Neural crest cell (in vitro differentiated cells): Measurements from ENCODE around the gene MPZL1. TPM values are rescaled to one million over a fixed set of nuclear protein-coding genes. Genes with fewer than 3 reads are reported as not detected.

ENCODE experiments used
- DNase-seq: peaks from one replicate; pipeline ENCODE4 v3.0.0; 2021; ENCODE audit warnings: low read depth, mixed read lengths, low spot score
- H3K27ac Mint-ChIP-seq: one replicate; pipeline ENCODE4 v1.8.0; 2021; ENCODE audit warnings: mild to moderate bottlenecking, mixed read lengths; ENCODE audit not compliant: unreplicated experiment
- H3K27me3 Mint-ChIP-seq: 2 replicates; pipeline ENCODE4 v1.8.0; 2021; ENCODE audit warnings: low read depth, mild to moderate bottlenecking, mixed read lengths
- H3K36me3 Mint-ChIP-seq: 2 replicates; pipeline ENCODE4 v1.8.0; 2021; ENCODE audit warnings: low read depth, mild to moderate bottlenecking, mixed read lengths
- H3K4me1 Mint-ChIP-seq: 2 replicates; pipeline ENCODE4 v1.8.0; 2021; ENCODE audit warnings: mixed read lengths
- H3K4me3 Mint-ChIP-seq: one replicate; pipeline ENCODE4 v1.8.0; 2021; ENCODE audit warnings: mild to moderate bottlenecking, mixed read lengths
- H3K9me3 Mint-ChIP-seq: 2 replicates; pipeline ENCODE4 v1.8.0; 2021; ENCODE audit warnings: mixed read lengths
- total RNA-seq: library from RNA; stranded (reverse); gene quantifications from 2 replicates; pipeline ENCODE4 v1.2.1, GENCODE V29; 2021
- TF ChIP-seq, protein P1 (sequence below): fragments of 200-600 bp; sonication (generic); conservative IDR thresholded peaks from 2 replicates; pipeline ENCODE4 v1.5.0; 2021; ENCODE audit warnings: antibody characterized with exemption, mild to moderate bottlenecking

The MPZL1 gene
- total RNA-seq, 1 donor from 2014 or later: 114 TPM

DNA sequence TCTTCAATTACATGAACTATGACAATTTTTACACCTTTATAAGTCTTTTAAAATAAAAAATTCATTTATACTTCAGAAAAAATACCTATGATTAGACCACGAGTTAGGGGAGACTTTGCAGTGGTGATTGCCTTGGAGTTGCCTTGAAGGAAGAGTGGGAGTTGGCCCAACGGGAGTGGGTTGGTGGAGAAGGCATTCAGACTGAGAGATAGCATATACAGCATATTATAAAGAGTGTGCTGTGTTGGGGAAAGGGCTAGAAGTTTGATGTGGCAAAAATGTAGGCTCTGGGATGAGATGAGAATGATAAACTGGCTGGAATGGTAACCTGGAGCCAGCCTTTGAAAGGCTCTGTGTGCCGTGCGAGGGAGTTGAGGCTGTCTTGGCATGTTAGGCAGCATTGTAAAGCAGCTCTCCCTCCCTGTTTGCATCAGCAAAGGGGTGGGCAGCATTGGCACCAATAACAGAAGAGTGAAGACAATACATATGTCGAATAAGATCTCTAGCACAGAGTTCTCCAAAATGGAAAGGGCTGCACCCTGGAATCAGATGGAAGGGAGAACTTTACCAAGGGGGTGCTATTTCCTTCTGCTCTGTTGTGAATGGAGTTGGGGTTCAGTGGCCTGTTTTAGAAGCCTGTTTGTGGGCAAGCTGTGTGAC, 24.4 kb downstream of the MPZL1 start:
- no peak for DNase-seq
- peaks cover 27% of the 10 kb centered on the region for H3K4me1 Mint-ChIP-seq
- no peaks in the 10 kb centered on the region for H3K9me3 Mint-ChIP-seq
- H3K36me3 Mint-ChIP-seq: peaks cover 4% of the 10 kb centered on the region
- H3K27ac Mint-ChIP-seq: peak overlapping the region; percentile 63
- TF ChIP-seq, protein P1, sequence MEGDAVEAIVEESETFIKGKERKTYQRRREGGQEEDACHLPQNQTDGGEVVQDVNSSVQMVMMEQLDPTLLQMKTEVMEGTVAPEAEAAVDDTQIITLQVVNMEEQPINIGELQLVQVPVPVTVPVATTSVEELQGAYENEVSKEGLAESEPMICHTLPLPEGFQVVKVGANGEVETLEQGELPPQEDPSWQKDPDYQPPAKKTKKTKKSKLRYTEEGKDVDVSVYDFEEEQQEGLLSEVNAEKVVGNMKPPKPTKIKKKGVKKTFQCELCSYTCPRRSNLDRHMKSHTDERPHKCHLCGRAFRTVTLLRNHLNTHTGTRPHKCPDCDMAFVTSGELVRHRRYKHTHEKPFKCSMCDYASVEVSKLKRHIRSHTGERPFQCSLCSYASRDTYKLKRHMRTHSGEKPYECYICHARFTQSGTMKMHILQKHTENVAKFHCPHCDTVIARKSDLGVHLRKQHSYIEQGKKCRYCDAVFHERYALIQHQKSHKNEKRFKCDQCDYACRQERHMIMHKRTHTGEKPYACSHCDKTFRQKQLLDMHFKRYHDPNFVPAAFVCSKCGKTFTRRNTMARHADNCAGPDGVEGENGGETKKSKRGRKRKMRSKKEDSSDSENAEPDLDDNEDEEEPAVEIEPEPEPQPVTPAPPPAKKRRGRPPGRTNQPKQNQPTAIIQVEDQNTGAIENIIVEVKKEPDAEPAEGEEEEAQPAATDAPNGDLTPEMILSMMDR: no peak
- H3K4me3 Mint-ChIP-seq: no peak overlapping the region
- no peaks in the 10 kb centered on the region for H3K27me3 Mint-ChIP-seq

DNA sequence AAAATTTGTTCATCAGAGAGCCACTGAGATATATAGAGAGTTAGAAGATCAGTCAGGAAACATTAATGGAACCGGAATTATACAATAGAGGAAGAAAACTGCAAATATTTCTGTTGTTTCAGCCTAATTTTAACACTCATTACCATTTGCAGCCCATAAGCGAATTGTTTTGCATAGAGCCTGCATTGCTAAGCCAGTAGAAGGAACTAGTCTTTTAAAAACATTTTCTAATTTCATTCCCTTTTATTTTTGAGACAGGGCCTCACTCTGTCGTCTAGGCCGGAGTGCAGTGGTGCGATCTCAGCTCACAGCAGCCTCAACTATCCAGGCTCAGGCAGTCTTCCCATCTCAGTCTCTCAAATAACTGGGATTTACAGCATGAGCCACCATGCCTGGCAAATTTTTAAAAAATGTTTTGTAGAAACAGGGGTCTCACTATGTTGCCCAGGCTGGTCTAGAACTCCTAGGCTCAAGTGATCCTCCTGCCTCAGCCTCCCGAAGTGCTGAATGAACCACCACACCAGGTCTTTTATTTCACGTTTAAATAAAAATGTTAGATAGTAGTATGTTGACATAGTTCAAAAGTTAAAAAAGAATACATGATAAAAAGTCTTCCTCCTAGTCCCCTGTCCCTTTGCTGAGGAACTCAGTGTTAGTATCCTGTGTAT, 25.3 kb downstream of the MPZL1 start:
- Mint-ChIP-seq H3K36me3 (peaks cover 4% of the 10 kb centered on the region), H3K9me3 (no peaks in the 10 kb centered on the region), H3K4me1 (peaks cover 27% of the 10 kb centered on the region), H3K27ac (no peak overlapping the region), H3K4me3 (no peak overlapping the region), H3K27me3 (no peaks in the 10 kb centered on the region)
- TF ChIP-seq, protein P1: no peak
- DNase-seq: no peak

DNA sequence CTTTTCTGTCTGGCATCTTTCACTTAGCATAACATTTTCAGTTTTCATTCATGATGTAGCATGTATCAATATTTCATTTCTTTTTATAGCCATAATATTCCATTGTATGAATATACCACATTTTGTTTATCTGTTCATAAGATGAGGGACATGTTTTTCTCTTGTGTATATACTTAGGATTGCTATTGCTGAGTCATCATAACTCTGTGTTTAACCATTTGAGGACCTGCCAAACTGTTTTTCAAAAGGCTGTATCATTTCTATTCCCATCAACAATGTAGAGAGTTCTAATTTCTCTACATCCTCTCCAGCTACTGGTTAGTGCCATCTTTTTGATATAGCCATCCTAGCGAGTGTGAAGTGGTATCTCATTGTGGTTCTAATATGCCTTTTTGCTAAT, 26.2 kb downstream of the MPZL1 start:
- Mint-ChIP-seq H3K27me3 (no peaks in the 10 kb centered on the region), H3K4me3 (no peak overlapping the region), H3K27ac (no peak overlapping the region), H3K36me3 (peaks cover 4% of the 10 kb centered on the region), H3K9me3 (no peaks in the 10 kb centered on the region), H3K4me1 (peaks cover 19% of the 10 kb centered on the region)
- DNase-seq: no peak
- TF ChIP-seq, protein P1: no peak

DNA sequence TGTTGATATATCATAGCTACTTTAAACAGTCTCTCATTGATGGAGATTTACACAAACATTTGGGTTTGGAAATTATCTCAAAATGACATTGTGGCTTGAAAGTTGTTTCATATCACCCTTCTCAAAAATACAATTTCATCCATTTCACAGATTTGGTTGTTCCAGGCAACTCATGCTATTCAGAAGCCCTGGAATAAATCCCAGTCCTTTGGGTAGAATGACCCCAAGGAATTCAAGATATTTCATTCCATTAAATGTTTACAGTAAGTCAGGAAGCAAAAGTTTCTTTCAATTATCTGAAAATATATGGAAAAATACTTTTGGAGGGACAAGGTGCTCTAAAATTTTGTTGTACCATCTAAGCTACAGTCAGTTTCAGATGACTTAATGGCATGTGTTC, 27.1 kb downstream of the MPZL1 start:
- no peak overlapping the region for H3K4me3 Mint-ChIP-seq
- H3K9me3 Mint-ChIP-seq: no peaks in the 10 kb centered on the region
- H3K4me1 Mint-ChIP-seq: peaks cover 13% of the 10 kb centered on the region
- no peaks in the 10 kb centered on the region for H3K27me3 Mint-ChIP-seq
- TF ChIP-seq, protein P1: no peak
- DNase-seq: no peak
- H3K36me3 Mint-ChIP-seq: no peaks in the 10 kb centered on the region
- no peak overlapping the region for H3K27ac Mint-ChIP-seq

DNA sequence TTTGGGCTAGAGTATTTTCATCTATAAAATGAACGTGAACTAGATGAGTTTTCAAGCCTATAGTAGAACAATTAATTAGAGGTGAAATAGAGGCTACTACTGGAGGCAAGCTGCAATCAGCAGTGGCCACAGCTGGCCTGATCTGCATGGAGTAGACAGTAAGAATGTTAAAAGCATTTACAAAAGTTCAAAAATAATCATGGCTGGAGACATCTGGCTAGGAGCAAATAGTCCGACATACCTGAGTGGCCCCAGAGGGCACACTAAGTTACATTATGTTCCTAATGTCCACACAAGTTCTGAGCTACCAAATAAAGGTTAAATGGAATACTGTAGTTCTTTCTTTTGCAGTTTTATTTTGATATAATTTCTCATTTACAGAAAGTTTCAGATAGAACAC, 28.0 kb downstream of the MPZL1 start:
- Mint-ChIP-seq H3K4me3 (no peak overlapping the region), H3K27ac (no peak overlapping the region), H3K27me3 (no peaks in the 10 kb centered on the region), H3K9me3 (no peaks in the 10 kb centered on the region), H3K36me3 (no peaks in the 10 kb centered on the region), H3K4me1 (peaks cover 13% of the 10 kb centered on the region)
- DNase-seq: no peak
- TF ChIP-seq, protein P1: no peak
